T-cell (primary cell): Measurements from ENCODE around the gene ANKRD18A. TPM values are rescaled to one million over a fixed set of nuclear protein-coding genes. Genes with fewer than 3 reads are reported as not detected.

Experiments used
- ATAC-seq, 4 experiments: fragments of 200-7000 bp in 3 of 4; fragments of 150-1000 bp in 1 of 4; cut with Tn5 transposase; replicated peaks in 1 of 4; 1 replicate in 3 of 4; 2 replicates in 1 of 4; pipeline ENCODE4 v1.10.0; 2021; ENCODE audit warnings: moderate library complexity in 3 of 4, mild to moderate bottlenecking in 2 of 4, moderate number of reproducible peaks in 1 of 4
- CTCF ChIA-PET, 2 donors: fragments of 300-600 bp; sonication (Branson Sonifier 250); formaldehyde crosslinking; loops; one replicate each; lab custom pipeline; 2022; ENCODE audit warnings: antibody characterized with exemption in 2 of 2; lab: Charles Lee
- POLR2A ChIA-PET, 2 donors: fragments of 300-600 bp; sonication (Branson Sonifier 250); formaldehyde crosslinking; loops; one replicate each; lab custom pipeline; 2022; ENCODE audit warnings: antibody characterized with exemption in 2 of 2; lab: Charles Lee
- DNase-seq, 35 experiments: peaks; one replicate each; pipeline versions ENCODE4 v3.0.0 to v3.0.0-alpha.2; 2013 to 2023
- H3K27ac ChIP-seq: one replicate; pipeline ENCODE4 v1.5.1; 2013; ENCODE audit warnings: low read length
- H3K27me3 ChIP-seq, 2 experiments: replicated peaks in 1 of 2; 1 replicate in 1 of 2; 2 replicates in 1 of 2; pipeline versions ENCODE4 v1.6.1 to v1.7.0; 2013; ENCODE audit warnings: low read length in 1 of 2, mixed read lengths in 1 of 2; ENCODE audit not compliant: control insufficient read depth in 2 of 2, insufficient read depth in 2 of 2; ENCODE audit errors: extremely low read depth in 1 of 2
- H3K36me3 ChIP-seq, 2 donors: 1 replicate in 1 of 2; 2 replicates in 1 of 2; pipeline versions ENCODE4 v1.6.1 to v1.7.0; 2013; ENCODE audit warnings: low read length in 1 of 2; ENCODE audit not compliant: control insufficient read depth in 2 of 2, insufficient read depth in 1 of 2; ENCODE audit errors: extremely low read depth in 1 of 2
- H3K4me1 ChIP-seq, 2 experiments: 1 replicate in 1 of 2; 2 replicates in 1 of 2; pipeline versions ENCODE4 v1.6.1 to v1.7.0; 2013; ENCODE audit warnings: low read length in 2 of 2, mixed read lengths in 1 of 2; ENCODE audit not compliant: insufficient read depth in 2 of 2, control insufficient read depth in 1 of 2; ENCODE audit errors: extremely low read depth in 1 of 2
- H3K4me3 ChIP-seq, 2 donors: 1 replicate in 1 of 2; 2 replicates in 1 of 2; pipeline versions ENCODE4 v1.5.1 to v1.7.0; 2013; ENCODE audit warnings: mild to moderate bottlenecking in 2 of 2, low read length in 1 of 2, moderate library complexity in 1 of 2; ENCODE audit not compliant: control insufficient read depth in 1 of 2; ENCODE audit errors: extremely low read depth in 1 of 2
- H3K9me3 ChIP-seq: 2 replicates; pipeline ENCODE4 v1.7.0; 2013
- H3K27ac Mint-ChIP-seq, 2 donors: one replicate each; pipeline ENCODE4 v1.8.0; 2020 to 2021; ENCODE audit warnings: mild to moderate bottlenecking in 2 of 2, mixed read lengths in 2 of 2
- H3K27me3 Mint-ChIP-seq, 2 donors: one replicate each; pipeline ENCODE4 v1.8.0; 2021 to 2022; ENCODE audit warnings: mixed read lengths in 2 of 2
- H3K36me3 Mint-ChIP-seq: one replicate; pipeline ENCODE4 v1.8.0; 2021; ENCODE audit warnings: mixed read lengths
- H3K4me1 Mint-ChIP-seq, 3 donors: one replicate each; pipeline ENCODE4 v1.8.0; 2020 to 2022; ENCODE audit warnings: mixed read lengths in 3 of 3, mild to moderate bottlenecking in 1 of 3
- H3K4me3 Mint-ChIP-seq, 3 donors: one replicate each; pipeline ENCODE4 v1.8.0; 2020 to 2022; ENCODE audit warnings: mild to moderate bottlenecking in 3 of 3, mixed read lengths in 3 of 3, moderate library complexity in 3 of 3
- H3K9me3 Mint-ChIP-seq, 3 donors: one replicate each; pipeline ENCODE4 v1.8.0; 2020 to 2022; ENCODE audit warnings: mixed read lengths in 3 of 3
- WGBS: methylation state at CpG from one replicate; pipeline ENCODE4 v1.1.5; 2013; ENCODE audit warnings: missing lambda C conversion rate; ENCODE audit not compliant: insufficient coverage; 5-methylcytosine and 5-hydroxymethylcytosine counted together
- total RNA-seq, 35 experiments: library from RNA in 6 of 35; stranded (reverse) in 6 of 35; fragments of 120-200 nt in 1 of 35; gene quantifications; one replicate each; pipeline versions ENCODE4 v1.2.1 to v1.2.4 and lab custom pipeline; 2013 to 2026

Gene ANKRD18A
- total RNA-seq, 5 donors from 2014 or later (not counting 1 experiment from before 2014, with no cell fraction given): 1.2 to 16.5 (median 5.1) TPM

GRCh38 chr9:38526591-38526990 is 93.8 kb downstream of the ANKRD18A start:
- ATAC-seq (no peak), DNase-seq (no peak)
- H3K4me3 ChIP-seq: no peak overlapping the region
- H3K9me3 ChIP-seq: no peaks in the 10 kb centered on the region
- no peaks in the 10 kb centered on the region for H3K4me1 ChIP-seq
- ChIA-PET CTCF (no interaction called here), POLR2A (no interaction called here)
- no peaks in the 10 kb centered on the region for H3K36me3 ChIP-seq
- Mint-ChIP-seq H3K27me3 (no peaks in the 10 kb centered on the region), H3K36me3 (no peaks in the 10 kb centered on the region), H3K9me3 (peaks cover 3 to 11% (median 8%) of the 10 kb centered on the region in 3 donors), H3K4me3 (no peak overlapping the region), H3K27ac (no peak overlapping the region), H3K4me1 (no peaks in the 10 kb centered on the region)
- WGBS: 45% methylated on average over 38 of the region's 38 CpGs
- peaks cover 0 to 7% of the 10 kb centered on the region in 2 experiments for H3K27me3 ChIP-seq
- no peak overlapping the region for H3K27ac ChIP-seq

- Mint-ChIP-seq H3K27me3 (no peaks in the 10 kb centered on the region), H3K4me3 (no peak overlapping the region), H3K36me3 (no peaks in the 10 kb centered on the region), H3K27ac (no peak overlapping the region), H3K4me1 (no peaks in the 10 kb centered on the region), H3K9me3 (peaks cover 0 to 5% (median 0%) of the 10 kb centered on the region in 3 donors)
- H3K27me3 ChIP-seq: peaks cover 0 to 7% of the 10 kb centered on the region in 2 experiments
- DNase-seq (no peak), ATAC-seq (no peak)
- H3K36me3 ChIP-seq: no peaks in the 10 kb centered on the region
- H3K9me3 ChIP-seq: no peaks in the 10 kb centered on the region
- no peaks in the 10 kb centered on the region for H3K4me1 ChIP-seq
- ChIA-PET POLR2A (no interaction called here), CTCF (no interaction called here)
- WGBS: 100% methylated on average over 1 of the region's 5 CpGs
- no peak overlapping the region for H3K27ac ChIP-seq
- H3K4me3 ChIP-seq: no peak overlapping the region
Observed at GRCh38 chr9:38523121-38523520, 97.3 kb downstream of the ANKRD18A start.

- H3K27me3 ChIP-seq: peaks cover 0 to 3% of the 10 kb centered on the region in 2 experiments
- Mint-ChIP-seq H3K36me3 (no peaks in the 10 kb centered on the region), H3K27me3 (no peaks in the 10 kb centered on the region), H3K27ac (no peak overlapping the region), H3K9me3 (peaks cover 0 to 5% (median 0%) of the 10 kb centered on the region in 3 donors), H3K4me3 (no peak overlapping the region), H3K4me1 (peaks cover 0 to 2% (median 0%) of the 10 kb centered on the region in 3 donors)
- no CpG with 5 or more reads among the region's 2 CpGs for WGBS
- no peak overlapping the region for H3K4me3 ChIP-seq
- CTCF ChIA-PET: no interaction called here
- no peaks in the 10 kb centered on the region for H3K4me1 ChIP-seq
- DNase-seq: no peak
- H3K36me3 ChIP-seq: no peaks in the 10 kb centered on the region
- no peak for ATAC-seq
- H3K27ac ChIP-seq: no peak overlapping the region
- no peaks in the 10 kb centered on the region for H3K9me3 ChIP-seq
- POLR2A ChIA-PET: no interaction called here
Observed at GRCh38 chr9:38521762-38522161, 98.6 kb downstream of the ANKRD18A start.

Other genes starting within 250 kb of the ANKRD18A start
- gene ALDH1B1, start 227.9 kb downstream of the ANKRD18A start, total RNA-seq: 1 to 10 TPM; 2.0 to 8.2 (median 5.2) TPM
- gene IGFBPL1, start 196.1 kb downstream of the ANKRD18A start, total RNA-seq: not detected
- gene FAM240B, start 99.5 kb upstream of the ANKRD18A start, total RNA-seq: not detected